ENCODE measurements around the gene PRRC1. TPM values are rescaled to one million over a fixed set of nuclear protein-coding genes. Genes with fewer than 3 reads are reported as not detected.

Gene PRRC1
- total RNA-seq, 1 donor from 2014 or later, result 43.7 TPM

- Histone ChIP-seq H3K27me3 (ENCODE audit: control insufficient read depth, insufficient read depth, low read length) (no peaks in the 10 kb centered on the region), H3K4me3 (ENCODE audit: low read depth, low read length) (no peak overlapping the region), H3K36me3 (ENCODE audit: control insufficient read depth, insufficient read depth, low read length) (no peaks in the 10 kb centered on the region)
- no peak for FAIRE-seq
- no peak for DNase-seq (ENCODE audit: low read depth)
- TF ChIP-seq CTCF (IDR thresholded peaks at IDR 0.05; ENCODE audit: insufficient read depth, low read length, severe bottlenecking), result no peak
These were observed 69.9 kb downstream of the PRRC1 start for GRCh38 chr5:127587246-127587917.

GRCh38 chr5:127588368-127588767 lies 70.9 kb downstream of the PRRC1 start:
- H3K36me3 ChIP-seq (ENCODE audit: control insufficient read depth, insufficient read depth, low read length), result no peaks in the 10 kb centered on the region
- no peak for TF ChIP-seq CTCF (IDR thresholded peaks at IDR 0.05; ENCODE audit: insufficient read depth, low read length, severe bottlenecking)
- FAIRE-seq (no peak), DNase-seq (ENCODE audit: low read depth) (no peak)
- H3K27me3 ChIP-seq (ENCODE audit: control insufficient read depth, insufficient read depth, low read length), result no peaks in the 10 kb centered on the region
- no peak overlapping the region for H3K4me3 ChIP-seq (ENCODE audit: low read depth, low read length)

GRCh38 chr5:127589309-127590030 lies 72.0 kb downstream of the PRRC1 start:
- H3K36me3 ChIP-seq (ENCODE audit: control insufficient read depth, insufficient read depth, low read length), result no peaks in the 10 kb centered on the region
- FAIRE-seq, result no peak
- no peak for DNase-seq (ENCODE audit: low read depth)
- TF ChIP-seq CTCF (IDR thresholded peaks at IDR 0.05; ENCODE audit: insufficient read depth, low read length, severe bottlenecking), result no peak
- H3K27me3 ChIP-seq (ENCODE audit: control insufficient read depth, insufficient read depth, low read length), result no peaks in the 10 kb centered on the region
- H3K4me3 ChIP-seq (ENCODE audit: low read depth, low read length), result no peak overlapping the region

- Histone ChIP-seq H3K36me3 (ENCODE audit: control insufficient read depth, insufficient read depth, low read length) (no peaks in the 10 kb centered on the region), H3K4me3 (ENCODE audit: low read depth, low read length) (no peak overlapping the region), H3K27me3 (ENCODE audit: control insufficient read depth, insufficient read depth, low read length) (no peaks in the 10 kb centered on the region)
- no peak for TF ChIP-seq CTCF (IDR thresholded peaks at IDR 0.05; ENCODE audit: insufficient read depth, low read length, severe bottlenecking)
- no peak for DNase-seq (ENCODE audit: low read depth)
- no peak for FAIRE-seq
These were observed 72.8 kb downstream of the PRRC1 start for GRCh38 chr5:127590156-127590722.

- H3K27me3 ChIP-seq (ENCODE audit: control insufficient read depth, insufficient read depth, low read length), result peaks cover 2% of the 10 kb centered on the region
- no peak for FAIRE-seq
These were observed 78.3 kb downstream of the PRRC1 start for GRCh38 chr5:127595484-127596368.

More at GRCh38 chr5:127595484-127596368, 78.3 kb downstream of the PRRC1 start:
- no peak for DNase-seq (ENCODE audit: low read depth)
- no peak for TF ChIP-seq CTCF (IDR thresholded peaks at IDR 0.05; ENCODE audit: insufficient read depth, low read length, severe bottlenecking)
- no peak overlapping the region for H3K4me3 ChIP-seq (ENCODE audit: low read depth, low read length)
- H3K36me3 ChIP-seq (ENCODE audit: control insufficient read depth, insufficient read depth, low read length), result no peaks in the 10 kb centered on the region

Data from bronchial epithelial cell (primary cell).